Measurements from ENCODE around the gene SARNP. TPM values are rescaled to one million over a fixed set of nuclear protein-coding genes. Genes with fewer than 3 reads are reported as not detected.
A peak's percentile ranks its signal among the peaks of the same experiment; 100 is the strongest.

SARNP gene
- total and polyA plus RNA-seq, 4 donors: 19.1 to 34.2 (median 25.6) TPM

- Histone ChIP-seq H3K9me3 (ENCODE audit: control insufficient read depth in 4 of 4, low read length in 3 of 4) (no peaks in the 10 kb centered on the region), H3K27ac (ENCODE audit: low read depth in 1 of 2, low read length in 2 of 2) (peak overlapping the region; percentile 77 to 85), H3K4me1 (ENCODE audit: control insufficient read depth in 4 of 4, insufficient read depth in 4 of 4, low read length in 3 of 4) (peaks cover 22 to 74% (median 61%) of the 10 kb centered on the region in 4 donors), H3K9ac (ENCODE audit: low read depth in 1 of 2, low read length in 2 of 2) (no peak overlapping the region), H3K4me3 (ENCODE audit: low read depth in 1 of 3, low read length in 3 of 3) (no peak overlapping the region), H3K36me3 (ENCODE audit: control insufficient read depth in 4 of 4, insufficient read depth in 3 of 4, low read depth in 1 of 4, low read length in 3 of 4) (peaks cover 0 to 5% (median 1%) of the 10 kb centered on the region in 4 donors), H3K27me3 (ENCODE audit: control insufficient read depth in 4 of 4, insufficient read depth in 4 of 4, low read length in 3 of 4) (no peaks in the 10 kb centered on the region)
- TF ChIP-seq HNF4G (IDR thresholded peaks at IDR 0.05) (no peak), HNF4A (conservative IDR thresholded peaks at IDR 0.05) (no peak), FOXA2 (IDR thresholded peaks at IDR 0.05) (no peak), REST (IDR thresholded peaks at IDR 0.05) (no peak), EGR1 (IDR thresholded peaks at IDR 0.05; ENCODE audit: low read depth in 2 of 2) (no peak), FOXA1 (IDR thresholded peaks at IDR 0.05) (no peak), YY1 (IDR thresholded peaks at IDR 0.05) (no peak), RAD21 (IDR thresholded peaks at IDR 0.05) (no peak), CTCF (IDR thresholded peaks at IDR 0.05; ENCODE audit: low read depth, low read length, missing input control) (no peak)
- DNase-seq (ENCODE audit: low spot score): no peak
- WGBS: 77% methylated on average over 7 of the region's 7 CpGs
Observed at GRCh38 chr12:55719371-55719770, 98.2 kb downstream of the SARNP start.

GRCh38 chr12:55718624-55719275, 98.8 kb downstream of the SARNP start:
- Histone ChIP-seq H3K9ac (ENCODE audit: low read depth in 1 of 2, low read length in 2 of 2) (no peak overlapping the region), H3K27ac (ENCODE audit: low read depth in 1 of 2, low read length in 2 of 2) (peak overlapping the region in 1 of 2 donors; percentile 11), H3K4me1 (ENCODE audit: control insufficient read depth in 4 of 4, insufficient read depth in 4 of 4, low read length in 3 of 4) (peaks cover 19 to 68% (median 56%) of the 10 kb centered on the region in 4 donors), H3K36me3 (ENCODE audit: control insufficient read depth in 4 of 4, insufficient read depth in 3 of 4, low read depth in 1 of 4, low read length in 3 of 4) (no peaks in the 10 kb centered on the region), H3K4me3 (ENCODE audit: low read depth in 1 of 3, low read length in 3 of 3) (no peak overlapping the region), H3K9me3 (ENCODE audit: control insufficient read depth in 4 of 4, low read length in 3 of 4) (no peaks in the 10 kb centered on the region), H3K27me3 (ENCODE audit: control insufficient read depth in 4 of 4, insufficient read depth in 4 of 4, low read length in 3 of 4) (no peaks in the 10 kb centered on the region)
- no peak for TF ChIP-seq HNF4G (IDR thresholded peaks at IDR 0.05)
- TF ChIP-seq ATF3 (IDR thresholded peaks at IDR 0.05): no peak
- TF ChIP-seq TAF1 (conservative IDR thresholded peaks at IDR 0.05): no peak
- TF ChIP-seq YY1 (IDR thresholded peaks at IDR 0.05): no peak
- TF ChIP-seq REST (IDR thresholded peaks at IDR 0.05): no peak
- TF ChIP-seq MAX (IDR thresholded peaks at IDR 0.05): no peak
- no peak for TF ChIP-seq RXRA (IDR thresholded peaks at IDR 0.05)
- TF ChIP-seq RAD21 (IDR thresholded peaks at IDR 0.05): no peak
- TF ChIP-seq GABPA (IDR thresholded peaks at IDR 0.05 in 1 of 2, conservative IDR thresholded peaks at IDR 0.05 in 1 of 2): no peak
- no peak for TF ChIP-seq CTCF (IDR thresholded peaks at IDR 0.05; ENCODE audit: low read depth, low read length, missing input control)
- no peak for TF ChIP-seq NR2F2 (IDR thresholded peaks at IDR 0.05)
- 93% methylated on average over 4 of the region's 4 CpGs for WGBS
- no peak for DNase-seq (ENCODE audit: low spot score)
